ENCODE results near the gene GAD1. TPM values are rescaled to one million over a fixed set of nuclear protein-coding genes. Genes with fewer than 3 reads are reported as not detected.

GAD1 gene
- total and polyA plus RNA-seq, 3 donors from 2014 or later = 8.5 to 46.0 (median 12.5) TPM

DNA sequence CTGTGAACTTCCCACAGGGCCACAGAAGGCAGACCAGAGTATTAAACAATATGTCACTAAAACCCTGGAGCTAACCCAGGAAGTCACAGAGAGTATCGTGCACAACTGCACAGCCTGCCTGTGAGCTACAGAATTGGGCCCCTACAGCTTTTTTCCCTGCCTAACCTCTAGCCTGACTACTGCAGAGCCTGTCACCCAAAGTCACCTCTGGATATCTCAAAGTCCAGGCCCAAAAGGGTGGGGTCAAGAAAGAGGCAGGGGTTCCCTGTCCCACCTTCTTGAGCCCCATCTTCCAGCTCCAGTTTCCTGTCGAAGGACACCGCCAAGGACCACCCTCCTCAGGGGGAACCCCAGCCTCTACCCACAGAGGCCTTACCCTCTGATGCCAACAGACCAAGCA, 13.5 kb downstream of the GAD1 start:
- TF ChIP-seq POLR2A (IDR thresholded peaks at IDR 0.05) = no peak
- TF ChIP-seq, protein P1, sequence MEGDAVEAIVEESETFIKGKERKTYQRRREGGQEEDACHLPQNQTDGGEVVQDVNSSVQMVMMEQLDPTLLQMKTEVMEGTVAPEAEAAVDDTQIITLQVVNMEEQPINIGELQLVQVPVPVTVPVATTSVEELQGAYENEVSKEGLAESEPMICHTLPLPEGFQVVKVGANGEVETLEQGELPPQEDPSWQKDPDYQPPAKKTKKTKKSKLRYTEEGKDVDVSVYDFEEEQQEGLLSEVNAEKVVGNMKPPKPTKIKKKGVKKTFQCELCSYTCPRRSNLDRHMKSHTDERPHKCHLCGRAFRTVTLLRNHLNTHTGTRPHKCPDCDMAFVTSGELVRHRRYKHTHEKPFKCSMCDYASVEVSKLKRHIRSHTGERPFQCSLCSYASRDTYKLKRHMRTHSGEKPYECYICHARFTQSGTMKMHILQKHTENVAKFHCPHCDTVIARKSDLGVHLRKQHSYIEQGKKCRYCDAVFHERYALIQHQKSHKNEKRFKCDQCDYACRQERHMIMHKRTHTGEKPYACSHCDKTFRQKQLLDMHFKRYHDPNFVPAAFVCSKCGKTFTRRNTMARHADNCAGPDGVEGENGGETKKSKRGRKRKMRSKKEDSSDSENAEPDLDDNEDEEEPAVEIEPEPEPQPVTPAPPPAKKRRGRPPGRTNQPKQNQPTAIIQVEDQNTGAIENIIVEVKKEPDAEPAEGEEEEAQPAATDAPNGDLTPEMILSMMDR (IDR thresholded peaks at IDR 0.05) = no peak
- no peaks in the 10 kb centered on the region for H3K27me3 ChIP-seq
- intact Hi-C loops (cut with DNase I; ENCODE audit: low total_unique reads) = no loop called here
- H3K27ac ChIP-seq = no peak overlapping the region
- no peak for DNase-seq
- H3K4me1 ChIP-seq = peaks cover 6% of the 10 kb centered on the region
- no peaks in the 10 kb centered on the region for H3K36me3 ChIP-seq (ENCODE audit: low read depth, missing control alignments)
- no peaks in the 10 kb centered on the region for H3K9me3 ChIP-seq
- WGBS, 2 donors = 93 to 96% methylated on average over 2 to 3 of the region's 3 CpGs
- H3K4me3 ChIP-seq = no peak overlapping the region

DNA sequence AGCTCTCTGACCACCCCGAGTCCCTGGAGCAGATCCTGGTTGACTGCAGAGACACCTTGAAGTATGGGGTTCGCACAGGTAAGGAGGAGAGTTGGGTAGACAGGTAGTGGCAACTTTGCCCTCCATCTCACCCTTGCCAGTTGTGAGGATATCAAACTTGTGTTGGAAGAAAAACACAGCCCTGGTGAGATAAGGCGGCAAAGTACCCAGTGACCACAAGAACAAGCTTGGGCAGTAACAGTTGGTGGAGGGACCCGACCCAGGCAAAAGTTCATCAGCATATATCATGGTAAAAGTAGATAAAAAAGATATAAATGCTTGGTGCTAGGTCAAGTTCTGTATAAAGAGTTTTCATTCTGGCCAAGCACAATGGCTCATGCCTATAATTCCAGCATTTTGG, 14.4 kb downstream of the GAD1 start:
- no peak for TF ChIP-seq POLR2A (IDR thresholded peaks at IDR 0.05)
- TF ChIP-seq, protein P1 (IDR thresholded peaks at IDR 0.05) = no peak
- H3K36me3 ChIP-seq (ENCODE audit: low read depth, missing control alignments) = no peaks in the 10 kb centered on the region
- DNase-seq = no peak
- H3K4me1 ChIP-seq = peaks cover 7% of the 10 kb centered on the region
- H3K27me3 ChIP-seq = no peaks in the 10 kb centered on the region
- intact Hi-C loops (cut with DNase I; ENCODE audit: low total_unique reads) = no loop called here
- 92 to 93% methylated on average over 4 of the region's 4 CpGs for WGBS, 2 donors
- no peaks in the 10 kb centered on the region for H3K9me3 ChIP-seq
- no peak overlapping the region for H3K27ac ChIP-seq
- H3K4me3 ChIP-seq = no peak overlapping the region

DNA sequence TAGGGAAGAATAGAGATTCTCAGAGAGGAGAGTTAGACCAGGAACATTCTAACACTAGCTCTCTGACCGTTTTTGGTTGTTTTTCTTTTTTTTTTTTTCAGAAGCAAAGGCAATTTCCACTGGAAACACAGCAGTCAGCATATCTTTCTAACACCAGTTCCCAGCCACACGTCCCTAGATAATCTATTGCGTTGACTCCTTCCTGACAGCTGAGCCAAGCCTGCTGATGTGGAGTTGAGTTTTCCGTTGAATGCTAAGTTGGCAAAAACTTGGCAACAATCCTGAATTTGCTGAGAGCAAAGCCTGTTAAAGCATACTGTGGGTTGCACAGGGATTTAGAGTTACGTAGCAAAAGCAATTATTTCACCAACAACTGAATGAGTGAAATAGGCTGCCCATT, 19.3 kb downstream of the GAD1 start:
- TF ChIP-seq, protein P1 (IDR thresholded peaks at IDR 0.05) = no peak
- TF ChIP-seq POLR2A (IDR thresholded peaks at IDR 0.05) = no peak
- peak; percentile 77 for DNase-seq
- WGBS, 2 donors = 35 to 50% methylated on average over 5 of the region's 5 CpGs

DNA sequence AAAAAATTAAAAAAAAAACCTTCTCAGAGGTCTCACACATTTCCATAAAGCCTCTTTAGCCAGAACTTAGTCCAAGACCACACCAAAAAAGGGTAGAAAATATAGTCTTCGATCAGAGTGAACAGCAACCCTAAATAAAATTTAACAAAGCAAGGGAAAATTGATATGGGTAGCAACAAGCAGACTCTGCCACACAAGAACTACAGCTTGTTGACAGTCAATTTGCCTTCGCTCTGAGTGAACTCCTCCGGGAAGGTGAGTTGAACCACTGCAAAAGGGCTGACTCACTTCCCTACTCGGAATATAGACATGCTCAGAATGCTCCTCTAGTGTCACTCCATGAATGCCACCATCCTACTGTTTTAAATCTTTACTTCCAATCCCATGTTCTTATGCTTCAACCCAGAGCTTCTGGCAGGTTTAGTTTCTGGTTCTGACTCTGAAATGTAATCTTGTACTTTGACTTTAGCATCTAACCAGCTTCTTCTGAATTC, 24.1 kb downstream of the GAD1 start:
- no peaks in the 10 kb centered on the region for H3K9me3 ChIP-seq
- intact Hi-C loops (cut with DNase I; ENCODE audit: low total_unique reads) = no loop called here
- no peak for TF ChIP-seq POLR2A (IDR thresholded peaks at IDR 0.05)
- TF ChIP-seq, protein P1 (IDR thresholded peaks at IDR 0.05) = no peak
- no peak overlapping the region for H3K27ac ChIP-seq
- H3K4me1 ChIP-seq = peaks cover 14% of the 10 kb centered on the region
- WGBS, 2 donors = 83 to 86% methylated on average over 4 of the region's 4 CpGs
- no peaks in the 10 kb centered on the region for H3K36me3 ChIP-seq (ENCODE audit: low read depth, missing control alignments)
- no peak for DNase-seq
- no peak overlapping the region for H3K4me3 ChIP-seq
- H3K27me3 ChIP-seq = no peaks in the 10 kb centered on the region

More for the DNA sequence above, 19.3 kb downstream of the GAD1 start:
- Histone ChIP-seq H3K9me3 (no peaks in the 10 kb centered on the region), H3K27me3 (no peaks in the 10 kb centered on the region), H3K36me3 (ENCODE audit: low read depth, missing control alignments) (no peaks in the 10 kb centered on the region), H3K4me3 (no peak overlapping the region), H3K4me1 (peaks cover 20% of the 10 kb centered on the region), H3K27ac (peak overlapping the region in 1 of 2 donors; percentile 22)
- intact Hi-C loops (cut with DNase I; ENCODE audit: low total_unique reads) = no loop called here

DNA sequence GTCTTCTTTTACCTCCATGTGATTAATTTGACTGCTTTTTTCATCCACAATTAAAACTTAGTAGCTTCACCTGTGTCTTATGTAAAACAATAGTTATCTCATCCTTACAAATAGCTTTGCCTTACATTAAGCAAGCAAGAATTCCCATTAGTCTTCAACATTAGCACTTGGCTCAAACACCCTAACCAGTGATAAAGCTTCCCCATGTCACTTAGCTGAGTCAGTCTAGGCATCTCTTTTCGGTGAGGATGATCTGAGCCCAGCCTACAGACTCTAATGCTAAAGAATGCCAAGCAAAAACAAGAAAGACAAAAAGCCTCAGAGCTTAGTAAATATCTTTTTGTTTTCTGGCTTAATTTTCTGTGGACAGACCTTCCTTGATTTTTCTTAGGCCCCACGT, 26.1 kb downstream of the GAD1 start:
- no peak for DNase-seq
- Histone ChIP-seq H3K9me3 (no peaks in the 10 kb centered on the region), H3K4me1 (peaks cover 10% of the 10 kb centered on the region), H3K4me3 (no peak overlapping the region), H3K27ac (no peak overlapping the region), H3K27me3 (no peaks in the 10 kb centered on the region), H3K36me3 (ENCODE audit: low read depth, missing control alignments) (no peaks in the 10 kb centered on the region)
- intact Hi-C loops (cut with DNase I; ENCODE audit: low total_unique reads) = no loop called here
- WGBS, 2 donors = 76 to 82% methylated on average over 2 of the region's 2 CpGs
- TF ChIP-seq POLR2A (IDR thresholded peaks at IDR 0.05) = no peak
- TF ChIP-seq, protein P1 (IDR thresholded peaks at IDR 0.05) = no peak

All from testis (tissue), 3 donors.